ENCODE data around the gene CD68.

- TF ChIP-seq CTCF (IDR thresholded peaks at IDR 0.05) (no peak), POLR2AphosphoS5 (IDR thresholded peaks at IDR 0.05) (no peak), POLR2A (IDR thresholded peaks at IDR 0.05) (no peak), EP300 (IDR thresholded peaks at IDR 0.05) (no peak)
These were observed 16.1 kb upstream of the CD68 start for GRCh38 chr17:7563115-7563869.

Data from sigmoid colon (tissue), 4 donors.